Activated naive CD8-positive, alpha-beta T cell (primary cell): ENCODE measurements around the gene IFITM1.
"Not testable (repeated sequence)": the region's sequence is repeated elsewhere in the genome, so short reads cannot be mapped to it uniquely, and the experiment has no call there.

Experiments
- H3K27ac Mint-ChIP-seq: one replicate; pipeline ENCODE4 v1.8.0; 2021; ENCODE audit warnings: mixed read lengths
- H3K27me3 Mint-ChIP-seq: one replicate; pipeline ENCODE4 v1.8.0; 2021; ENCODE audit warnings: mixed read lengths
- H3K36me3 Mint-ChIP-seq: one replicate; pipeline ENCODE4 v1.8.0; 2021; ENCODE audit warnings: mixed read lengths
- H3K4me1 Mint-ChIP-seq: one replicate; pipeline ENCODE4 v1.8.0; 2021; ENCODE audit warnings: low read depth, mixed read lengths
- H3K4me3 Mint-ChIP-seq: one replicate; pipeline ENCODE4 v1.8.0; 2021; ENCODE audit warnings: mild to moderate bottlenecking, mixed read lengths
- H3K9me3 Mint-ChIP-seq: one replicate; pipeline ENCODE4 v1.8.0; 2021; ENCODE audit warnings: low read depth, mixed read lengths

The IFITM1 gene

GRCh38 chr11:313787-314553, at the start of gene IFITM1:
Gene IFITM1 (plus strand): TSS chr11:314040. CDS start chr11:314171, 131 bp downstream.
- Mint-ChIP-seq H3K27me3 (no peaks in the 10 kb centered on the region), H3K27ac (peak within 1 kb of the TSS; percentile 96), H3K36me3 (no peaks in the 10 kb centered on the region), H3K9me3 (no peaks in the 10 kb centered on the region), H3K4me3 (peak within 1 kb of the TSS; percentile 95), H3K4me1 (peaks cover 47% of the 10 kb centered on the region)

GRCh38 chr11:266676-267439, 47.0 kb upstream of the IFITM1 start:
- Mint-ChIP-seq H3K36me3 (no peaks in the 10 kb centered on the region), H3K9me3 (no peaks in the 10 kb centered on the region), H3K4me3 (peak overlapping the region; percentile 86), H3K4me1 (peaks cover 39% of the 10 kb centered on the region), H3K27me3 (no peaks in the 10 kb centered on the region), H3K27ac (peak overlapping the region; percentile 97)

- peak overlapping the region; percentile 94 for H3K27ac Mint-ChIP-seq
- H3K36me3 Mint-ChIP-seq = no peaks in the 10 kb centered on the region
- H3K9me3 Mint-ChIP-seq = no peaks in the 10 kb centered on the region
- H3K4me3 Mint-ChIP-seq = peak overlapping the region; percentile 92
- H3K4me1 Mint-ChIP-seq = peaks cover 40% of the 10 kb centered on the region
- no peaks in the 10 kb centered on the region for H3K27me3 Mint-ChIP-seq
Measured at GRCh38 chr11:267491-267994, 46.3 kb upstream of the IFITM1 start.

GRCh38 chr11:268716-269145, 45.1 kb upstream of the IFITM1 start:
- Mint-ChIP-seq H3K4me1 (peaks cover 40% of the 10 kb centered on the region), H3K27ac (peak overlapping the region; percentile 94), H3K4me3 (peak overlapping the region; percentile 92)
- not testable (repeated sequence) for H3K36me3 Mint-ChIP-seq, H3K27me3 Mint-ChIP-seq, H3K9me3 Mint-ChIP-seq

GRCh38 chr11:269146-269890, 44.5 kb upstream of the IFITM1 start:
- peak overlapping the region; percentile 92 for H3K4me3 Mint-ChIP-seq
- no peaks in the 10 kb centered on the region for H3K27me3 Mint-ChIP-seq
- no peaks in the 10 kb centered on the region for H3K9me3 Mint-ChIP-seq
- H3K4me1 Mint-ChIP-seq = peaks cover 40% of the 10 kb centered on the region
- no peaks in the 10 kb centered on the region for H3K36me3 Mint-ChIP-seq
- peak overlapping the region; percentile 94 for H3K27ac Mint-ChIP-seq

- Mint-ChIP-seq H3K4me1 (peaks cover 45% of the 10 kb centered on the region), H3K27ac (peak overlapping the region; percentile 94), H3K36me3 (no peaks in the 10 kb centered on the region), H3K4me3 (no peak overlapping the region), H3K27me3 (no peaks in the 10 kb centered on the region), H3K9me3 (no peaks in the 10 kb centered on the region)
Measured at GRCh38 chr11:270451-271318, 43.2 kb upstream of the IFITM1 start.

- Mint-ChIP-seq H3K36me3 (peaks cover 5% of the 10 kb centered on the region), H3K9me3 (peaks cover 5% of the 10 kb centered on the region), H3K27me3 (no peaks in the 10 kb centered on the region), H3K4me1 (peaks cover 45% of the 10 kb centered on the region), H3K4me3 (no peak overlapping the region), H3K27ac (no peak overlapping the region)
Measured at GRCh38 chr11:271319-271715, 42.5 kb upstream of the IFITM1 start.

GRCh38 chr11:272195-272930, 41.5 kb upstream of the IFITM1 start:
- peak overlapping the region; percentile 46 for H3K27ac Mint-ChIP-seq
- H3K27me3 Mint-ChIP-seq = no peaks in the 10 kb centered on the region
- no peak overlapping the region for H3K4me3 Mint-ChIP-seq
- peaks cover 10% of the 10 kb centered on the region for H3K36me3 Mint-ChIP-seq
- H3K9me3 Mint-ChIP-seq = peaks cover 9% of the 10 kb centered on the region
- peaks cover 44% of the 10 kb centered on the region for H3K4me1 Mint-ChIP-seq

- Mint-ChIP-seq H3K27ac (peak overlapping the region; percentile 46), H3K4me1 (peaks cover 44% of the 10 kb centered on the region)
Measured at GRCh38 chr11:272931-273198, 41.0 kb upstream of the IFITM1 start.

GRCh38 chr11:276219-276618, 37.6 kb upstream of the IFITM1 start:
- Mint-ChIP-seq H3K9me3 (peaks cover 9% of the 10 kb centered on the region), H3K27me3 (no peaks in the 10 kb centered on the region), H3K4me1 (peaks cover 34% of the 10 kb centered on the region), H3K4me3 (no peak overlapping the region), H3K27ac (peak overlapping the region; percentile 97), H3K36me3 (peaks cover 12% of the 10 kb centered on the region)

More at GRCh38 chr11:272931-273198, 41.0 kb upstream of the IFITM1 start:
- no peak overlapping the region for H3K4me3 Mint-ChIP-seq
- peaks cover 9% of the 10 kb centered on the region for H3K9me3 Mint-ChIP-seq
- peaks cover 12% of the 10 kb centered on the region for H3K36me3 Mint-ChIP-seq
- H3K27me3 Mint-ChIP-seq = no peaks in the 10 kb centered on the region

- peak within 1 kb of the TSS; percentile 97 for H3K27ac Mint-ChIP-seq
- H3K27me3 Mint-ChIP-seq = no peaks in the 10 kb centered on the region
- H3K9me3 Mint-ChIP-seq = peaks cover 9% of the 10 kb centered on the region
- peak within 1 kb of the TSS; percentile 89 for H3K4me3 Mint-ChIP-seq
- H3K36me3 Mint-ChIP-seq = peaks cover 12% of the 10 kb centered on the region
- peaks cover 51% of the 10 kb centered on the region for H3K4me1 Mint-ChIP-seq
Measured at GRCh38 chr11:278001-278951, 35.6 kb upstream of the IFITM1 start, which contains the start of gene NLRP6. Gene NLRP6 (plus strand): TSS chr11:278407. CDS start chr11:278570, 163 bp downstream.

GRCh38 chr11:279040-279965, 34.5 kb upstream of the IFITM1 start:
- Mint-ChIP-seq H3K27ac (peak overlapping the region; percentile 97), H3K27me3 (no peaks in the 10 kb centered on the region), H3K36me3 (peaks cover 12% of the 10 kb centered on the region), H3K9me3 (peaks cover 9% of the 10 kb centered on the region), H3K4me3 (peak overlapping the region; percentile 89), H3K4me1 (peaks cover 57% of the 10 kb centered on the region)
